Measurements from ENCODE around the gene DCLK1.
"Not testable (repeated sequence)": the region's sequence is repeated elsewhere in the genome, so short reads cannot be mapped to it uniquely, and the experiment has no call there.

Gene DCLK1

DNA sequence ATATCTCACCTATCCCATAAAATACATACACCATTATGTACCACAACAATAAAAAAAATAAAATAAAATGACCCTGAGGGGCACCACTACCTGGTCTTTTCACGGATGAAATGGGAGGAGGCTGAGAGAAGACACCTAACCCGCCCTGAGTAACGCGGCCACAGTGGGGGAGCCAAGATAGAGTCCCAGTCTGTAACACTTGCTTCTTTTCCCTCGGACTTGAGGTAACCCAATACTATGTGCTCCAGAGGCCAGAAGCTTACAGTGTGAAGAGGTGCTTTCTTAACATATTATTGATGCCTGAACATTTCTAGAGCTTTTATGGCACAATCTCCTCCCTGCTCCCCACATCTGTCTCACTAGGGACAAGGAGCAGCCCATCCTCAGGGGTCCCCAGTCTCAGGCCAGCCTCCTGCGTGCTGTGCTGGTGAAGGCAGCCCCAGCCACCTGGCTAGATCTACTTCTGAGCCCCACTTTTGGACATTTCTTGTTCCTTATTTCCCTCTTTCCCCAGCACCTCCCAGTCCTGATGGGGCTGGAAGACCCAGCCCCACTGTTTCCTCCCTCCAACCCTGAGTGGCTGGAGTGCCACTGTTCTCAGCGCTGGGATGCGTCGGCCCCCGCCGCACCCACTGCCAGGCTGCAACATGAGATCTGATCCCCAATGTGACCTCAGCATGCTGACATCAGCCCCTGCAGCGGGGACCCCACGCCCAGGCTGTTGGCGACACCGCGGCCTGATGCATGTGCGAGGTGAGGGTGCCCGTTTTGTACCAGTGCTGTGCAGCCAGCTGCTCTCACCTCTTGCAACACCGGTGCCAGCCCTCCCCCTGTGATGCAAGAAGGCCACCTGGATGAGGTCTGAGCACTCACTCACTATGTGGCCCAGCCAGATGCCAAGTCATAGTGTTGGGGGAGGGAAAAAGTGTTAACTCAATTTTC, 143.3 kb downstream of the DCLK1 start:
- DNase-seq = peak in 1 of 58 donors; percentile 14

DNA sequence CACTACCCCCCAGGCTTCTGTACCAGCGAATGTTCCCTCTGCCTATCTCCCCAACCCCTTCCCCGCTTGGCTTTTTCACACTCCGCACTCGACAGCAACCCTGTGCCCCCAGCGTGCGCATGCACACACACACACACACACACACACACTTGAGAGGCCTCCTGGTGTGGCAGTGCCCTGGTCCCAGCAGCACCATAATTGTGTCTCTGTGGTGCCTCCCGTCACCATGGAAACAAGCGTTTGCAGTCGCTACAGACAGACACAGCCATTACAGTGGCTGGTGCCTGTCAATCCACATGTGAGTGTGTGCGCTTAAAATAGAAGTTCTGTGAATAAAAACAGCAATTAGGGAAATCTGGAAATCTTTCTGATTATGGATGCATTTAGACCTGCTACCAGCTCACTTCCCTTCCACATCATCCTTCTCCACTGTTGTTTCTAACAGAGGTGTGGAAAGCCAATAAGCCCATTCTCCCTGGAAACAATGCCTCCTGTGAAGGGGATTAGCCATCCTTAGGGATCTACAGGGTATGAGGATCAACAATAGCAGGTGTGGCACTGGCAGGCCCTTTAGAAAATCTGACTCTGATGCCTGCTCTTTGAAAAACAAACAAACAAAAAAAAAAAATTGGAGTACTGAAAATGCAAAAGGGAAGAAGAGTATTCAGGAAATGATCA, 146.3 kb downstream of the DCLK1 start:
- DNase-seq = peak in 31 of 58 donors; percentile 5 to 62 (median 19)

DNA sequence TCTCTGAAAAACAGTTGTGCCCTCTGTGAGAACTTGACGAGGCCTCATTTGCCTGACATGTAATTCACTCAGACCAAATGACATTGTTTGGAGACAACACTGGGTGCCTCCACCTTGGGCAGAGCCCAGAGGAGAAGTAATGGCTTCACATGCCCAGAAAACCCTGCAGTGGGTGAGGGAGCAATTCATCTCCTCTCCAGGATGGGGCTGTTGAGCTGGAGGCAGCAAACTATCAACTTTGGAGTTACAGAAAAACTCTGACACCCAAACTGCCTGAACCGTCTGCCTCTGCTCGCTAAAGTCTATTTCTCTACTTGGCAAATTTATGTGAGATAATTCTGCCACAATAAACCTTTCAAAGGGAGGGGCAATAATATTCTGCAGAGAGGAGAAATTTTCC, 146.9 kb downstream of the DCLK1 start:
- DNase-seq = no peak

DNA sequence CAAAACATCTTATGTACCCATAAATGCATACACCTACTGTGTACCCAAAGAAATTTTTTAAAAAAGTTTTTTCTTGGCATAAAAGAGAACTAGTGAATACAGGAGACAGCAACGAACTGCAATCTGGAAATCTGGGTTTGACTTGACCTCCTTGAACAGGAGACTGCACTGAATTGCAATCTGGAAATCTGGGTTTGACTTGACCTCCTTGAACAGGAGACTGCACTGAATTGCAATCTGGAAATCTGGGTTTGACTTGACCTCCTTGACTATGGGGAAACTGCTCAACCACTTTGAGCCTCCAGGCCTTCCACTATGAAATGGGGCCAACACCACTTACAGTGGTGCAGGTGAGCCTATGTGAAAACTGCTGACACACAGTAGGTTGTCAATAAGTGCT, 147.5 kb downstream of the DCLK1 start:
- not testable (repeated sequence) for DNase-seq

DNA sequence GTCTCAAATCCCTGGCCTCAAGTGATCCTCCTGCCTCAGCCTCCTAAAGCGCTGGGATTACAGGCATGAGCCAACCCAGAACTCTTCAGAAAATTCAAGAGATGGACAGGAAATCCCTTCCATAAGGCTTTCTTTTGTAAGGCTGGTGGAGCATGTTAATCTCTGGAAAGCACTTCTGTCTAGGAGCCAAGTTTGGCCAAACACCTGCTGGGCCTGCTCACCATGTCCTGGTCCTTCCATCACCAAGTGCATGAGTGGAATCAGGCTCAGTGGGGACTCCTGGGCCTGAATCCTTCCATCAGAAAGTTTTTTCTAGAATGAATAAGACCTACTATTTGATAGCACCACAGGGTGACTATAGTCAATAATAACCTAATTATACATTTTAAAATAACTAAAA, 148.0 kb downstream of the DCLK1 start:
- no peak for DNase-seq

DNA sequence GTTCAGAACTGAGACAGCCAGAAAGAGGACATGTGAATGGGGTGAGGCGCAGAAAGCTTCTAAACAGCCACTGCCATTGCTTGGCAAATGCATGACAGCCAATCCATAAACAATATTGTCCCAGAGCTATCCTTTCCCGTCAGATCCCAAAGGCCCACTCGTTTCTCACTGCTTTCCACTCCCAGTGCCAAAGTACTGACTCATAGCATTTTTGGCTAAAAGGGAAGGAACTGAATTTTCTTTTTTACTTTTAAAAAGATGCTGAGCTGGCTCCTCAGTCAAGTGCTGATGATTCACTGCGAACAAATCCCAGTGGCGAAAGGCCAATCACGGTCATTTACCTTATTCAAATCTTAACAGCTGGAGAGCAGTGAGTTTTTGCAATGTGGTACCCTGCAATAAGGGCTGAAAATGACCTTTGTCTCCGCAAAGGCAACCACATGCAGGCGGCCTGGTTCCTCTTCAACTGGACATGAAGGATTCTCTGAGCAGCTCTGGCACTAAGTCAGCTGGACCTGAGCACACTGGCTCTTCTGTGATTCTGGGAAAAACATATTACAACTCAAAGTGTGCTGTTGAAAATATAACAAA, 151.7 kb downstream of the DCLK1 start:
- DNase-seq = peak in 37 of 58 donors; percentile 8 to 76 (median 43)

DNA sequence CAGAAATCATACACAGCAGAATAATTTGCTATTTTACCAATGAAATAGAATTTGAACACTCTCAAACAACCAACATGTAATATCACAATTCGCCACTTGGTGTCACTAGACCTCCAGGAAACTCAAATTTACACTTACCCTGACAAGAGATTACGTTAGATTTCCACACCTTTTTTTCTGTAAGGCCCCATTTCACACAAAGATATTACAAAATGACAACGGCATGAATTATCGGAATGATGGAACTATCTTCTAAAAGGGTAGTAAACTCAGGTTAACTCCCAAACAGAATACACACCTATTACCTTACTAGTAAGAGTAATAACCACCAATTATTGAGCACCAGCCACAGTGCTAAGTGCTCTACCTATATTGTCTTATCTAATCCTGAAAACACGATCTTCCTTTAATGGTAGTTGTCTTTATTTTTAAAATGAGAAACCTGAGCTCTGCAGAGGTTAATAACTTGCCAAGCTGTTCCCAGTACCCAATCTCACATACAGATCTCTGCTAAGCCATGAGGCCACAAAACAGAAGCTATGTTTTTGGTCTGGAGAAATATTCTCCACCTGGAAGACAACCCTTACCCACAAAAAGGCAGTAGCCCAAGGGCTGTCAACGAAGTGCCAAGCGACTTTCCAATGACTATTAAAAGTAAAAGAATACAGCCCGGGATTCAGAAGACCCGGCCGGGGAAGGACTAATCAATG, 152.4 kb downstream of the DCLK1 start:
- DNase-seq = peak in 13 of 58 donors; percentile 2 to 62 (median 11)

DNA sequence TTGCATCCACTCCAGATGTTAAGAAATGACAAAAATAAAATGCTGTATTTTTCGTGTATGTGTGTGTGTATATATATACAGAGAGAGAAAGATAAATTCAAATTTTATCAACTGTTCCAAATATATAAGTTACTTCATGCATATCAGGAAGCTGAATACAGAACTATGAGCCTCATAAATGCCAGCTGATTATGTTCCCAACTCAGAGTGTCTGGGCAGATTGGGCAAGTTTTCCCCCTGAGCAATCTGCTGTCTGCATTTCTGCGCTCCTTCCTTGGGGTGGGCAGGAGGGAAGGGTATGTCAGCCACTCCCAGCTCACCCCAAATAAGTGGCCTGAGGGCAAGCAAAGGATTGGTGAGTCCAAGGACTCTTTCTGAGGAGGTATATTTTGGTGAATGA, 154.1 kb downstream of the DCLK1 start:
- no peak for DNase-seq

DNA sequence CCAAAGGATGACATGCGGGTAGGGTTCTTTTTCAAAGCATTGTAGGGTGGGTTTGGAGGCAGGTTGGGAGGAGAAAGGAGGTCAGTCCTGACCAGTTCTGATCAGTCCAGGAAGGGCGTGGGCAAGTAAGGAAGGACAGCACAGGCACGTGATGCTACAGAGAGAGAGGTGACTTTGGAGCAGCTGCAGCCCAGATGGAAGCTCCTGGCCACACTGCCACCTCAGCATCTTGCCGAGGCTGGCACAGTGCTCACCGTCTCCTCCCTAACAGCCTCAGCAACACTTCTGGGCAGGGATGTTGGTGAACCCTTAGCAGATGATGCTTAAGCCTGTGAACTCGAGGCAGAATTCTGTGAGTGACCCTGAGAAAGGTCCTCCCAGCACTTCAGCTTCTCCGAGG, 155.1 kb downstream of the DCLK1 start:
- DNase-seq = no peak

DNA sequence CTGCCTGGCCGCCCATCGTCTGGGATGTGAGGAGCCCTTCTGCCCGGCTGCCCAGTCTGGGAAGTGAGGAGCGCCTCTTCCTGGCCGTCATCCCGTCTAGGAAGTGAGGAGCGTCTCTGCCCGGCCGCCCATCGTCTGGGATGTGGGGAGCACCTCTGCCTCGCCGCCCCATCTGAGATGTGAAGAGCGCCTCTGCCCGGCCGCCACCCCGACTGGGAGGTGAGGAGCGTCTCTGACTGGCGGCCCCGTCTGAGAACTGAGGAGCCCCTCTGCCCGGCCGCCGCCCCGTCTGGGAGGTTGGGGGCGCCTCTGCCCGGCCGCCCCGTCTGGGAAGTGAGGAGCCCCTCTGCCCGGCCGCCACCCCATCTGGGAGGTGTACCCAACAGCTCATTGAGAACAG, 164.2 kb downstream of the DCLK1 start:
- DNase-seq = not testable (repeated sequence)

DNA sequence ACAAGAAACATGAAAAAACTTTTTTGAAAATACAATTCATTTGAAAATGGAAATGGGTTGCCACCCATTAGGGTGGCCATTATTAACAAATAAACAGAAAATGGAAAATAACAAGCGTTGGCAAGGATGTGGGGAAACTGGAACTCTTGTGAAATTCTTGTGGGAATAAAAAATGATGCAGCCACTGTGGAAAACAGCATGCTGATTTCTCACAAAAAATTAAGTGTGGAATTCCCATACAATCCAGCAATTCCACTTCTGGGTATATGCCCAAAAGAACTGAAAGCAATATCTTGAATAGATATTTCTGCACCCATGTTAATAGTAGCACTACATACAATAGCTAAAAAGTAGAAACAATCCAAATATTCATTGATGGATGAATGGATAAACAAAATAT, 165.2 kb downstream of the DCLK1 start:
- DNase-seq = no peak

DNA sequence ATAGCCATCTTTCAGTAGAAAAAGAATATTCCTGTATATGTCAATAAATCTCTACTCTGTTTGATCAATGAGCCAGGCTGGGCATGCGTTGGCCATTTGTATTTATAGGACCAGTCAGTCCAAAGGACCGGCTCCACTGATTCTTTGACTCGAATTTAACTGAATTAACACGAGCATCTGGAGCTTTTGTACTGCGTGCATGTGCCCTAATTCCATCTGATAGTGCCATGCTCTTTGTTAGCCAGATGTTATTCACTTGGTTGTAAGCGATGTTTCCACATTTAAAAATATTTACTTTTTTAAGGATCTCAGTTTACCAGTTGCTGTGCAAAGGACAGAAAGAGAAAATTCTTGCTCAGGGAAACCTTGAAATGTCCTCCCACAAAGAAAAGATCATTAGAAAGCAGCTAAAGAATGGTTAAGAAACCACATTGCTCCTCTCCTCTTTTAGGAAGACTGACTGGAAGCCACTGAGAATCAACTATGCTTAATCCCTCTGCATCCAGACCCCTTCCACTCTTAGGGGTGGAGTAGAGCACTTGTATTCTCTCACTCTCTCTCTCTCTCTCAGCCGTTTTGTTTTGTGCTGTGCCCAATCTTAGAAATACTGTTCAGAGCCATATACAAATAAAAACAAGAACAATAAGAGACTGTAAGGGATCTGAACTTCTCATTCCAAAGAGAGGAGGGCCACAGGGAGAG, 165.8 kb downstream of the DCLK1 start:
- no peak for DNase-seq

DNA sequence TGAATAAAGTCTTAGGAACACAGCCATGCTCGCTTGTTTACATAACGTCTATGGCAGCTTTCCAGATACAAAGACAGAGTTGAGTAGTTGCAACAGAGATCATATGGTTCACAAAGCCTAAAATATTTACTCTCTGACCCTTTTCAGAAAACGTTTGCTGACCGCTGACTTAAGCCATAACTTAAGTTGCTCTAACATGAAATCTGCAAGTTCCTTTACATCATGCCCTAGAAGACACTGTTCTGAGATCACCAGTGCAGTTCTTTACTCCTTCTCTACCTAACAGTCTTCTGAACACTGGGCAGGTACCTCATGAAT, 166.4 kb downstream of the DCLK1 start:
- DNase-seq = no peak

DNA sequence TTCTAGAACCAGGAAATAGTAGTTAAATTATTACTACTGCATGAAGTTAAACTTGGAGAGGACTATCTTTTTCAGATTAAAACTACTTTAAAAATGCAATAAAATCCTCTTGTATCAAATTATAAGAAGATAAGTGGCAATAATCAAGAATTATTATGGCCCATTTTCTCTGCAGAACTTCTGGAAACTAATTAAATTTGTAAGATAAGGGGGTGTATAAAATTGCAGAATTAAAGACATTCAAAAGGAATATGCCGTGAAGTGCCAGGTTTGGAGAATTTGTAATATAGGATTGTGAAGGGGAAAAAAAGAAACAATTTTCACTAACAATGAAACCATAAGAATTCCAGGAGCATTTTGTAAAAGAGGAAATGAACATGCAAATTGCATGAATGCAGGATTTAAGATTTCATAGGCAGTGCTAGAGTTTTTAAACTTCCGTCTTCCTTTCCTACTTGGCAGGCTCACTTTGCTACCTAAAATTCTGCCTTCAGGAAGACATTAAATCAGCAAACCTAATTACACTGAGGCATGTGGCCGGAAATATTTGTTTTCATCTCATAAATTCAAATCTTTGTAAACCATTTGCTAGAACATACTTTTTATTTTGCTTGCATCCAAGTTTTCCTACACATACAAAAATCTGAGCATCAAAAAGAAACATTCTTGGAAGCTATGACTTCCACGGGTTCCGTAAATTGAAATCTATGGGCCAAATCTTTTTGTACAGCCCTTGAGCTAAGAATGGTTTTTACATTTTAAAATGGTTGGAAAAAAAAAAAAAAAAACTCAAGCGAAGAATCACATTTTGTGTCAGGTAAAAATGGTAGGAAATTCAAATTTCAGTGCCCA, 166.9 kb downstream of the DCLK1 start:
- no peak for DNase-seq

DNA sequence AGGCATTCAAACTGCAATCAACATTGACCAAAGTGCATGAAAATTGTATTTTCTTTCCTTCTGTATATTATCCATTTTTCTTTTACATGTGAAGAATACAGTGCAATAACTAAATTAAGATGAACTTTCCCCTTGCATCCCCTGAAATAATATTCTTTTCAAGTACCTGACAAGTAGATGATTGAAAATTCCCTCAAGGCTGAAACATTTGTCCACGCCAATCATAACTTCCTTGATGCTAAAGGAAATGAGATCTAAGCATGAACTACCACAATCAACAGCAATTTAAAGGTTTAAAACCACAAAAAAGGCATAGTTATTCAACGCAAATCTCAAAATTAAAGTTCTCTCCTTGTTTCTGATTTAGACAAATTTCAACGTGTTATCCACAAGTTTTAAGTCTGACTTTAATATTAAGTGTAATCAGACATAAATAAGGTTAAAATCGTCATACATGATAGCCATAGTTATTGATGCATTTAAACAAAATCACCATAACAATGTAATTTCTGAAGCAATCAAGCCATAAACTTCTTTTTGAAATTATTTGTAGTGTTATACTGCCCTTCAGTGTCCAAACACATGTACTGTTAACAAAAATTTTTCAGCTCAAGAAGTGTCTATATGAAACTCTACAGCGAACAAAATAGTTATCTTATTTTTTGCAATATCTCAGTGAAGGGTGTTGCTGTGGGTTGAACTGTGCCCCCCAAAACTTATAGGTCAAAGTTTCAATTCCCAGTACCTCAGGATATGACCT, 169.5 kb downstream of the DCLK1 start:
- DNase-seq = no peak

DNA sequence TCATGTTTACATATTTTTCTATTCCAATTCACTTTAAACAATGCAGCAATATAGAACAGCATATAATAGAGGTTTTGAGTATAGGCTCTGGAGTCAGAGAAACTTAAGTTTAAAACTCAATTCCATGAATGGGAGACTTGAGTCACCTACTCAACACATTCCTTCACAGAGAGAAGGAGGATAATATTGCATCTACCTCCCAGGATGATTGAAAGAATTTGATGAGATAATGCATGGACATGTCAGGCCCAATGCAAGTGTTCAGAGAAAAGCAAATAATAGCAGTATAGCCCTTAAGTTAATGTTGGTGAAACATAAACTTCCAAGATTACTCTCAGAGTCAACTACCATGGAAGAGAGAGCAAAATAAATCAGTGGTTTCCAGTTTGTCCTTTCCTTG, 170.2 kb downstream of the DCLK1 start:
- no peak for DNase-seq

DNA sequence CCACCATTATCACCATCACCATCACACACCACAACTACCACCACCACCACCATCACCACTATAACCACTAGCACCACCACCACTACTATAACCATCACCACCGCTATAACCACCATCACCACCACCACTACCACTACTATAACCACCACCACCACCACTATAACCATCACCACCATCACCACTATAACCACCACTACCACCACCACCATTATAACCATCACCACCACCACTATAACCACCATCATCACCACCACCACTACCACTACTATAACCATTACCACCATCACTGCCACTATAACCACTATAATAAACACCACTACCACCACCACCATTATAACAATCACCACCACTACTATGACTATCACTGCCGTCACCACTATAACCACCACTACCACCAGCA, 173.2 kb downstream of the DCLK1 start:
- DNase-seq = no peak

DNA sequence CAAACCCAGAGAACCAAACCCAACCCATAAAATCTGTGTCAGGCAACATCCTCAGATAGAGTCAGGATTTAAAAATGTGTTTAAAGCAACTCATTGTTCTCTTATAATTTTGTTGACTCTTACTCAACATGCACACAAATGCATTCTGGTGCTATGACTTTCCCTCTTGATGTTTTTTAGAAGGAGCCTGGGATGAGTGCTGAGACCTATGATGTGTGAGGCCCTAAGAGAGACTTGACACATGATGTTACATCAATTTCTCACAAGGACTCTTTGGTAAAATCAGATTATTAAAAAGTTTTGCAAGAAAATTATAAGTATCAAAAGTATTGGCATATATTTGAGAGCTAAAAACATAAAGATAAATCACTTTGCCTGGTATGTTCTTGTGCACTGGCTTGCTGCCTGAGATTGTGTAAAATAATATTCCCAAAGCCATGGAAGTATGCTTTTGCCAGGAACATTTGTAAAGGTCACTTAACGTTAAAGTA, 173.9 kb downstream of the DCLK1 start:
- DNase-seq = no peak

DNA sequence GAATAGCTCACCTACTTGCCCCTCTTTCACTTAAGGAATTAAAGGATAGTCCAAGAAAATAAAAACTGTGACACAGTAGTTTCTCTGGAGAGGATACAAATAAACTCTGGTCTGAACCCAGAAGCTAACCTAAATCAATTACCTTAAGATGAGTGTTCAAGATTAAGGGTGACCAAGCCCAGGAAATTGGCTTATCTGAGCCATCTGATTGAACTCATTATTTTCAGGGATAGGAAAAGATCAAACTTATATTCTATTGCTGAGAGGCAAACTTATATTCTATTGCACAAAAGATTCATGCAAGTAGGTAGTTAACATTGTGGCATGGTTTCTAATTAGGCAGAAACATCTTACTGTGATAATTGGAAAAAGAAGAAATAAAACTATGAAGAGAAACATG, 175.1 kb downstream of the DCLK1 start:
- DNase-seq = no peak
